H9 (cell line): ENCODE measurements around the gene PTBP3. TPM values are rescaled to one million over a fixed set of nuclear protein-coding genes. Genes with fewer than 3 reads are reported as not detected.
"Not testable (repeated sequence)": the region's sequence is repeated elsewhere in the genome, so short reads cannot be mapped to it uniquely, and the experiment has no call there.

Experiments used
- DNase-seq: peaks from one replicate; pipeline ENCODE4 v3.0.0-alpha.2; 2017
- H2AFZ ChIP-seq: one replicate; pipeline ENCODE4 v1.6.1; 2013; ENCODE audit warnings: mild to moderate bottlenecking, low read length, control low read depth, moderate library complexity
- H2AK5ac ChIP-seq: 2 replicates; pipeline ENCODE4 v1.6.1; 2013; ENCODE audit warnings: low read length, control low read depth, mixed read lengths; ENCODE audit not compliant: insufficient read length
- H2BK120ac ChIP-seq: one replicate; pipeline ENCODE4 v1.6.1; 2013; ENCODE audit warnings: low read depth, mild to moderate bottlenecking, low read length, control low read depth, inconsistent platforms; ENCODE audit not compliant: poor library complexity, severe bottlenecking
- H2BK12ac ChIP-seq: 2 replicates; pipeline ENCODE4 v1.6.1; 2013; ENCODE audit warnings: low read length, control low read depth, mixed read lengths, low read depth; ENCODE audit not compliant: insufficient read length
- H2BK15ac ChIP-seq: 2 replicates; pipeline ENCODE4 v1.6.1; 2013; ENCODE audit warnings: low read depth, low read length, control low read depth
- H2BK20ac ChIP-seq: one replicate; pipeline ENCODE4 v1.6.1; 2013; ENCODE audit warnings: low read depth, mild to moderate bottlenecking, low read length, control low read depth, inconsistent platforms; ENCODE audit not compliant: poor library complexity, severe bottlenecking
- H2BK5ac ChIP-seq: 2 replicates; pipeline ENCODE4 v1.6.1; 2013; ENCODE audit warnings: low read length, control low read depth, mixed read lengths; ENCODE audit not compliant: insufficient read length
- H3K14ac ChIP-seq: 2 replicates; pipeline ENCODE4 v1.6.1; 2013; ENCODE audit warnings: low read length, control low read depth; ENCODE audit not compliant: insufficient read depth
- H3K18ac ChIP-seq: 2 replicates; pipeline ENCODE4 v1.6.1; 2013; ENCODE audit warnings: low read depth, mild to moderate bottlenecking, mixed read lengths, low read length, control low read depth; ENCODE audit not compliant: insufficient read length
- H3K23ac ChIP-seq: 2 replicates; pipeline ENCODE4 v1.6.1; 2013; ENCODE audit warnings: low read length, control low read depth, mixed read lengths, low read depth; ENCODE audit not compliant: insufficient read length
- H3K23me2 ChIP-seq: 2 replicates; pipeline ENCODE4 v1.6.1; 2013; ENCODE audit warnings: low read depth, mild to moderate bottlenecking, mixed read lengths, low read length, control low read depth; ENCODE audit not compliant: insufficient read length, poor library complexity, severe bottlenecking
- H3K27ac ChIP-seq: 2 replicates; pipeline ENCODE4 v1.5.1; 2013; ENCODE audit warnings: low read length, control low read depth, mixed read lengths, low read depth; ENCODE audit not compliant: insufficient read length
- H3K27me3 ChIP-seq: 2 replicates; pipeline ENCODE4 v1.6.1; 2013; ENCODE audit warnings: low read length, control low read depth, inconsistent platforms; ENCODE audit not compliant: insufficient read depth
- H3K4ac ChIP-seq: 2 replicates; pipeline ENCODE4 v1.6.1; 2013; ENCODE audit warnings: low read depth, mild to moderate bottlenecking, control low read depth, inconsistent platforms, low read length, moderate library complexity
- H3K4me1 ChIP-seq: 2 replicates; pipeline ENCODE4 v1.6.1; 2013; ENCODE audit warnings: low read length, control low read depth, inconsistent platforms; ENCODE audit not compliant: insufficient read depth
- H3K4me2 ChIP-seq: 2 replicates; pipeline ENCODE4 v1.6.1; 2013; ENCODE audit warnings: low read length, control low read depth, mixed read lengths; ENCODE audit not compliant: insufficient read length, insufficient read depth
- H3K56ac ChIP-seq: 2 replicates; pipeline ENCODE4 v1.6.1; 2013; ENCODE audit warnings: low read depth, mild to moderate bottlenecking, mixed read lengths, low read length, control low read depth; ENCODE audit not compliant: insufficient read length
- H3K79me1 ChIP-seq: 2 replicates; pipeline ENCODE4 v1.6.1; 2013; ENCODE audit warnings: low read depth, mild to moderate bottlenecking, moderate library complexity, low read length, control low read depth, inconsistent platforms; ENCODE audit not compliant: insufficient read depth, poor library complexity, severe bottlenecking
- H3K79me2 ChIP-seq: 2 replicates; pipeline ENCODE4 v1.6.1; 2013; ENCODE audit warnings: low read length, control low read depth, inconsistent platforms; ENCODE audit not compliant: insufficient read depth
- H3K9ac ChIP-seq: 2 replicates; pipeline ENCODE4 v1.6.1; 2013; ENCODE audit warnings: low read length, control low read depth, mixed read lengths; ENCODE audit not compliant: insufficient read length; ENCODE audit errors: extremely low read depth
- H3K9me3 ChIP-seq: one replicate; pipeline ENCODE4 v1.6.1; 2013; ENCODE audit warnings: low read depth, low read length, inconsistent platforms; ENCODE audit not compliant: control insufficient read depth
- H3T11ph ChIP-seq: one replicate; pipeline ENCODE4 v1.6.1; 2013; ENCODE audit warnings: mild to moderate bottlenecking, low read length, control low read depth, inconsistent platforms
- H4K20me1 ChIP-seq: one replicate; pipeline ENCODE4 v1.6.1; 2013; ENCODE audit not compliant: control insufficient read depth, insufficient read length, insufficient read depth
- H4K5ac ChIP-seq: 2 replicates; pipeline ENCODE4 v1.6.1; 2013; ENCODE audit warnings: low read depth, mild to moderate bottlenecking, mixed read lengths, low read length, control low read depth; ENCODE audit not compliant: insufficient read length
- H4K8ac ChIP-seq: replicated peaks from 2 replicates; pipeline ENCODE4 v1.6.1; 2013; ENCODE audit warnings: low read length, control low read depth, mixed read lengths, low read depth; ENCODE audit not compliant: insufficient read length
- H4K91ac ChIP-seq: 2 replicates; pipeline ENCODE4 v1.6.1; 2013; ENCODE audit warnings: low read depth, mild to moderate bottlenecking, moderate library complexity, mixed read lengths, low read length, control low read depth; ENCODE audit not compliant: insufficient read length
- H3K27ac Mint-ChIP-seq, 3 experiments: 2 replicates in 2 of 3; 3 replicates in 1 of 3; pipeline ENCODE4 v1.8.0; 2020 to 2021; ENCODE audit warnings: mixed read lengths in 3 of 3, mild to moderate bottlenecking in 1 of 3, moderate library complexity in 1 of 3
- H3K27me3 Mint-ChIP-seq: 2 replicates; pipeline ENCODE4 v1.8.0; 2021; ENCODE audit warnings: low read depth, mild to moderate bottlenecking, moderate library complexity, mixed read lengths
- H3K36me3 Mint-ChIP-seq, 3 experiments: 2 replicates in 2 of 3; 3 replicates in 1 of 3; pipeline ENCODE4 v1.8.0; 2020 to 2021; ENCODE audit warnings: low read depth in 3 of 3, mixed read lengths in 3 of 3; ENCODE audit not compliant: insufficient read depth in 1 of 3
- H3K4me1 Mint-ChIP-seq, 2 experiments: 2 replicates each; pipeline ENCODE4 v1.8.0; 2020; ENCODE audit warnings: mixed read lengths in 2 of 2
- H3K4me3 Mint-ChIP-seq, 2 experiments: 2 replicates in 1 of 2; 3 replicates in 1 of 2; pipeline ENCODE4 v1.8.0; 2020 to 2021; ENCODE audit warnings: mild to moderate bottlenecking in 2 of 2, mixed read lengths in 2 of 2, moderate library complexity in 1 of 2
- H3K9me3 Mint-ChIP-seq, 2 experiments: 2 replicates in 1 of 2; 3 replicates in 1 of 2; pipeline ENCODE4 v1.8.0; 2020; ENCODE audit warnings: mild to moderate bottlenecking in 2 of 2, mixed read lengths in 2 of 2, moderate library complexity in 1 of 2
- WGBS: extraction: QIAGEN DNeasy Blood & Tissue Kit; methylation state at CpG from one replicate; pipeline ENCODE4 v1.1.7; 2013; ENCODE audit warnings: missing lambda C conversion rate, low lambda C conversion rate, mixed read lengths; ENCODE audit not compliant: insufficient read length; ENCODE audit errors: extremely low coverage; 5-methylcytosine and 5-hydroxymethylcytosine counted together
- total RNA-seq: library from RNA; stranded (reverse); gene quantifications from 2 replicates; pipeline ENCODE4 v1.2.1, GENCODE V29; 2021
- TF ChIP-seq, protein P1 (sequence below): fragments of 200-600 bp; sonication (generic); conservative IDR thresholded peaks from 3 replicates; pipeline ENCODE4 v1.8.0; 2021; ENCODE audit warnings: antibody characterized with exemption, mild to moderate bottlenecking

PTBP3 gene
- total RNA-seq, 1 experiment from 2014 or later: 89.5 TPM

DNA sequence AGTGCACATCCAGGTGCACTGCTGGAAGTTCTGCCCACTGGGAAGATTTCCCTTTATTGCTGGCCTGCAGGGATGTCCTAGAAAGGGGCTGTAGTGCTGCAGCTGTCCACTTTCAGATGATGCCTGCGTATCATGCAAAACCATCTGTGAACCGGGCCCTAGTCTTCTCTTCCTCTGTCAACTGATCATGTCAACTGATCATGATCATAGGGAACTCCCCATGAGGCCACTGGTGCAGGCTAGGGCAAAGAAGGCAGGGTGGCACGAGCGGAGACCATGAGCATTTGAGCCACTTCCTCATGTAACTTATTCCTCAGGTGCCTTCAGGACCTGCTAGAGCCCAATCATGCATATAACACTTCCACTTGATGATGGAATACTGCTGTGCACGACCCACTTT is 41.9 kb upstream of the PTBP3 start:
- Histone ChIP-seq H3K23me2 (peaks cover 9% of the 10 kb centered on the region), H4K8ac (no peak overlapping the region), H4K91ac (no peak overlapping the region), H3K18ac (no peak overlapping the region), H3K14ac (no peak overlapping the region), H2AFZ (no peak overlapping the region), H3T11ph (no peak overlapping the region), H3K23ac (no peak overlapping the region), H2BK12ac (no peak overlapping the region), H3K79me1 (no peaks in the 10 kb centered on the region), H3K4ac (no peak overlapping the region), H3K56ac (no peak overlapping the region), H4K5ac (no peak overlapping the region), H2AK5ac (no peak overlapping the region), H3K9ac (no peak overlapping the region), H3K27me3 (no peaks in the 10 kb centered on the region), H3K9me3 (no peaks in the 10 kb centered on the region), H3K4me2 (no peak overlapping the region), H3K27ac (no peak overlapping the region), H3K4me1 (no peaks in the 10 kb centered on the region; the same call in 1 of the 2 replicates), H3K79me2 (no peaks in the 10 kb centered on the region), H4K20me1 (no peaks in the 10 kb centered on the region), H2BK15ac (no peak overlapping the region), H2BK20ac (no peak overlapping the region), H2BK120ac (no peak overlapping the region), H2BK5ac (no peak overlapping the region)
- H3K27me3 Mint-ChIP-seq: no peaks in the 10 kb centered on the region
- peaks cover 0 to 8% (median 4%) of the 10 kb centered on the region in 3 experiments; a peak in 4 of 7 replicates for H3K36me3 Mint-ChIP-seq
- peaks cover 17 to 19% of the 10 kb centered on the region in 2 experiments for H3K4me1 Mint-ChIP-seq
- TF ChIP-seq, protein P1, sequence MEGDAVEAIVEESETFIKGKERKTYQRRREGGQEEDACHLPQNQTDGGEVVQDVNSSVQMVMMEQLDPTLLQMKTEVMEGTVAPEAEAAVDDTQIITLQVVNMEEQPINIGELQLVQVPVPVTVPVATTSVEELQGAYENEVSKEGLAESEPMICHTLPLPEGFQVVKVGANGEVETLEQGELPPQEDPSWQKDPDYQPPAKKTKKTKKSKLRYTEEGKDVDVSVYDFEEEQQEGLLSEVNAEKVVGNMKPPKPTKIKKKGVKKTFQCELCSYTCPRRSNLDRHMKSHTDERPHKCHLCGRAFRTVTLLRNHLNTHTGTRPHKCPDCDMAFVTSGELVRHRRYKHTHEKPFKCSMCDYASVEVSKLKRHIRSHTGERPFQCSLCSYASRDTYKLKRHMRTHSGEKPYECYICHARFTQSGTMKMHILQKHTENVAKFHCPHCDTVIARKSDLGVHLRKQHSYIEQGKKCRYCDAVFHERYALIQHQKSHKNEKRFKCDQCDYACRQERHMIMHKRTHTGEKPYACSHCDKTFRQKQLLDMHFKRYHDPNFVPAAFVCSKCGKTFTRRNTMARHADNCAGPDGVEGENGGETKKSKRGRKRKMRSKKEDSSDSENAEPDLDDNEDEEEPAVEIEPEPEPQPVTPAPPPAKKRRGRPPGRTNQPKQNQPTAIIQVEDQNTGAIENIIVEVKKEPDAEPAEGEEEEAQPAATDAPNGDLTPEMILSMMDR: no peak
- H3K9me3 Mint-ChIP-seq: peaks cover 0 to 5% of the 10 kb centered on the region in 2 experiments; a peak in 2 of 5 replicates
- DNase-seq: no peak
- no peak overlapping the region for H3K4me3 Mint-ChIP-seq
- H3K27ac Mint-ChIP-seq: no peak overlapping the region
- no CpG with 5 or more reads among the region's 5 CpGs for WGBS

- H3K9me3 Mint-ChIP-seq: peaks cover 10 to 12% of the 10 kb centered on the region in 2 experiments
- not testable (repeated sequence) for H4K20me1 ChIP-seq, DNase-seq, H3K23me2 ChIP-seq, H2BK20ac ChIP-seq, H3K4ac ChIP-seq, H4K91ac ChIP-seq, H3K79me1 ChIP-seq, H2AK5ac ChIP-seq, H3K79me2 ChIP-seq, H3K4me1 ChIP-seq, H2BK5ac ChIP-seq, H3K27ac ChIP-seq, H3K27me3 ChIP-seq, H4K8ac ChIP-seq, H3K9ac ChIP-seq, H3K18ac ChIP-seq, H3K27me3 Mint-ChIP-seq, H3T11ph ChIP-seq, H3K4me2 ChIP-seq, H3K4me3 Mint-ChIP-seq, H2AFZ ChIP-seq, H4K5ac ChIP-seq, H3K27ac Mint-ChIP-seq, H2BK120ac ChIP-seq, H3K9me3 ChIP-seq, H3K14ac ChIP-seq, H3K23ac ChIP-seq, H3K56ac ChIP-seq, H2BK12ac ChIP-seq, H2BK15ac ChIP-seq
- peaks cover 15% of the 10 kb centered on the region in 2 experiments for H3K4me1 Mint-ChIP-seq
- WGBS: no CpG with 5 or more reads among the region's 2 CpGs
- peaks cover 10 to 12% (median 12%) of the 10 kb centered on the region in 3 experiments; a peak in 6 of 7 replicates for H3K36me3 Mint-ChIP-seq
Observed at GRCh38 chr9:112374232-112374631, 40.8 kb upstream of the PTBP3 start.
